GM12865 (cell line): ENCODE measurements around the gene DHX15.

Experiments
- DNase-seq: peaks from one replicate; pipeline ENCODE4 v3.0.0; 2010; ENCODE audit warnings: low read depth
- H3K4me3 ChIP-seq: 2 replicates; pipeline ENCODE4 v1.5.1; 2011; ENCODE audit warnings: mild to moderate bottlenecking, low read depth, low read length, control low read depth
- TF ChIP-seq, protein P1 (sequence below): IDR thresholded peaks from 2 replicates; pipeline ENCODE4 v1.5.1; 2011; ENCODE audit warnings: low read length, control low read depth, low read depth, inconsistent platforms; ENCODE audit not compliant: insufficient read depth; ENCODE audit errors: missing control alignments

DHX15 gene

DNA sequence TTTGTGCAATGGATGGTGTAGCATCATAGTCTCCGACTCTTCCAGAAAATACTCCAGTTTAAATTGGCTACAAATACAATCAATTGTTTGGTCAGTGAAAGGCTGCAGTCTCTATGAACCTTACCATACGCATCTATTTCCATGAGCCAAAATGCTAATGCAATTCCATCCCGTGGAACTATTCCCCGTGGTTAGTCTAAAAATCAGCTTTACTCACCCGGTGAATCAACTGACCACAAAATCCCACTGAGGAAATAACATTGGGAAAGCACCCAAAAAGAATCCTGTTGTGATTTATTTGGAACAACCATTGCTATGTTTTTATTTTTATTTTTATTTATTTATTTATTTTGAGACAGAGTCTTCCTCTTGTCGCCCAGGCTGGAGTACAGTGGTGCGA lies 87.1 kb downstream of the DHX15 start:
- TF ChIP-seq, protein P1, sequence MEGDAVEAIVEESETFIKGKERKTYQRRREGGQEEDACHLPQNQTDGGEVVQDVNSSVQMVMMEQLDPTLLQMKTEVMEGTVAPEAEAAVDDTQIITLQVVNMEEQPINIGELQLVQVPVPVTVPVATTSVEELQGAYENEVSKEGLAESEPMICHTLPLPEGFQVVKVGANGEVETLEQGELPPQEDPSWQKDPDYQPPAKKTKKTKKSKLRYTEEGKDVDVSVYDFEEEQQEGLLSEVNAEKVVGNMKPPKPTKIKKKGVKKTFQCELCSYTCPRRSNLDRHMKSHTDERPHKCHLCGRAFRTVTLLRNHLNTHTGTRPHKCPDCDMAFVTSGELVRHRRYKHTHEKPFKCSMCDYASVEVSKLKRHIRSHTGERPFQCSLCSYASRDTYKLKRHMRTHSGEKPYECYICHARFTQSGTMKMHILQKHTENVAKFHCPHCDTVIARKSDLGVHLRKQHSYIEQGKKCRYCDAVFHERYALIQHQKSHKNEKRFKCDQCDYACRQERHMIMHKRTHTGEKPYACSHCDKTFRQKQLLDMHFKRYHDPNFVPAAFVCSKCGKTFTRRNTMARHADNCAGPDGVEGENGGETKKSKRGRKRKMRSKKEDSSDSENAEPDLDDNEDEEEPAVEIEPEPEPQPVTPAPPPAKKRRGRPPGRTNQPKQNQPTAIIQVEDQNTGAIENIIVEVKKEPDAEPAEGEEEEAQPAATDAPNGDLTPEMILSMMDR = no peak
- no peak overlapping the region for H3K4me3 ChIP-seq
- no peak for DNase-seq

DNA sequence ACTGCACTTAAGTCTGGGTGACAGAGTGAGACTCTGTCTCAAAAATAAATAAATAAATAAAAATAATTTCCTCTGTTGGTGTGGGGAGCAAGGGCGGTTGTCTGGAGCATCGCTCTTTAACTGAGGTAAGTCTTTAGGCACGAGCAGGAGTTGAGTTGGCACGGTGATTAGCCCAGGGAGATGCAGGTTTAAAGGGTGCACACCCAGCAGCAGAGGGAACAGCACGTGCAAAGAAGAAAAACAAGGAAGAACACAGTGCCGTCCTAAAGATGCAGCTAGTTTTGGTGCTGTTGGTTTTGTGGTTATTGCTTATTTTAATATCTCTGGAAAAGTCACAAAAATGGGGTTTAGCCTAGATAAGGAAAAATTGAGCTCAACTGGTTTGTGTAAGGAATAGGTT lies 87.8 kb downstream of the DHX15 start:
- TF ChIP-seq, protein P1 = no peak
- no peak for DNase-seq
- no peak overlapping the region for H3K4me3 ChIP-seq

- no peak for DNase-seq
- no peak overlapping the region for H3K4me3 ChIP-seq
- TF ChIP-seq, protein P1 = no peak
These were observed 89.0 kb downstream of the DHX15 start for GRCh38 chr4:24495388-24495787.

DNA sequence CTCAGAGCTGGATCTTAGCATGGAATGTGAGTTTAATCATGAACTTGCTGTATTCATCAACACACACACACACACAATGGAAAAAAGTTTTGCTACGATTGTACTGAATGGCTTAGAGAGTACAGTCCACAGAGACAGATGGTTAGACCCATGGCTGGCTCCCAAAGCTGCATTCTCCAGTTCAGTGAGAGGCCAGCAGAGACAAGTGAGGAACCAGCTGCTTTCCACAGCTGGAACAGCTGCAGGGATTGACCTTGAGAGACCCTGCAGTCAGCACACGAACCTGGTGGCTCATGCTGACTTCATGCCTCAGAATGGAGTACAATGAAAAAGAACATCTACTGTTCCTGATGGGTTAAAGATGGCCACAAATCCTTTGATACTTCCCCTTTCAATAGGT lies 94.5 kb downstream of the DHX15 start:
- TF ChIP-seq, protein P1 = no peak
- DNase-seq = no peak
- no peak overlapping the region for H3K4me3 ChIP-seq

- peak; percentile 70 for DNase-seq
- H3K4me3 ChIP-seq = no peak overlapping the region
- TF ChIP-seq, protein P1 = peak; percentile 85
These were observed 95.8 kb downstream of the DHX15 start for GRCh38 chr4:24488399-24489164.

DNA sequence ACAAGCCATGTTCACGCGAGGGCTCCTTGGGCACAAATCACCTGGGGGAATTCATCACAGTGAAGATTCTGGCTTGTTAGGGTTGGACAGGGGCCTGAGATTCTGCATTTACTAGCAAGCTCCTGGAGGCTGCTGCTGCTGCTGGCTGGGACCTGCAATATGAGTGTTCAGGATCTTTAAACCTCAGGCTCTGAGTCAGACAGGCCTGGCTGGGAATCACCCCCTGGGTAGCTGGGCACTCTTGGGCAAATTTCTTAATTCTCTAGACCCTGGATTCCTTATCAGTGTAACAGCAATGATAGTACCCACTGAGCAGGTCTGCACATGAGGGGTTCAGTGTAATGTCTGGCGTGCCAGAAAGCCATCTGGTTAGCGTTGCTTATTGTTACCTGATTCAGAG lies 101.5 kb downstream of the DHX15 start:
- TF ChIP-seq, protein P1 = no peak
- DNase-seq = no peak

GRCh38 chr4:24477919-24478318 lies 106.4 kb downstream of the DHX15 start:
- no peak for DNase-seq
- no peak overlapping the region for H3K4me3 ChIP-seq
- TF ChIP-seq, protein P1 = no peak

More for the DNA sequence above, 101.5 kb downstream of the DHX15 start:
- no peak overlapping the region for H3K4me3 ChIP-seq
